GM04504 (cell line): ENCODE measurements around the gene SDHA.
"Not testable (repeated sequence)": the region's sequence is repeated elsewhere in the genome, so short reads cannot be mapped to it uniquely, and the experiment has no call there.

Experiments used
- DNase-seq: peaks from one replicate; pipeline ENCODE4 v3.0.0-alpha.2; 2012; ENCODE audit warnings: low read depth

Gene SDHA

GRCh38 chr5:186091-187041 lies 31.8 kb upstream of the SDHA start:
- no peak for DNase-seq

- no peak for DNase-seq
Measured at GRCh38 chr5:187042-187431, 31.1 kb upstream of the SDHA start.

- DNase-seq = no peak
Measured at GRCh38 chr5:187617-188451, 30.3 kb upstream of the SDHA start.

GRCh38 chr5:188488-189481 lies 29.3 kb upstream of the SDHA start:
- peak; percentile 68 for DNase-seq

GRCh38 chr5:189486-189885 lies 28.6 kb upstream of the SDHA start:
- no peak for DNase-seq

- DNase-seq = no peak
Measured at GRCh38 chr5:189976-190365, 28.1 kb upstream of the SDHA start.

- no peak for DNase-seq
Measured at GRCh38 chr5:190366-191035, 27.6 kb upstream of the SDHA start.

GRCh38 chr5:191036-191948 lies 26.8 kb upstream of the SDHA start, which contains the start of gene LRRC14B:
LRRC14B (plus strand) TSS chr5:191495; CDS start chr5:191539, 44 bp downstream.
- no peak for DNase-seq

- no peak for DNase-seq
Measured at GRCh38 chr5:191949-192690, 26.0 kb upstream of the SDHA start.

GRCh38 chr5:192691-192969 lies 25.5 kb upstream of the SDHA start:
- no peak for DNase-seq

- no peak for DNase-seq
Measured at GRCh38 chr5:192970-193831, 24.9 kb upstream of the SDHA start.

- no peak for DNase-seq
Measured at GRCh38 chr5:194102-194501, 24.0 kb upstream of the SDHA start.

GRCh38 chr5:194603-195209 lies 23.4 kb upstream of the SDHA start:
- DNase-seq = no peak

GRCh38 chr5:195401-196160 lies 22.5 kb upstream of the SDHA start:
- DNase-seq = no peak

- no peak for DNase-seq
Measured at GRCh38 chr5:196350-196749, 21.8 kb upstream of the SDHA start.

- DNase-seq = not testable (repeated sequence)
Measured at GRCh38 chr5:197031-197430, 21.1 kb upstream of the SDHA start.

GRCh38 chr5:197892-198489 lies 20.1 kb upstream of the SDHA start:
- no peak for DNase-seq
